ENCODE results near the gene A4GALT.

Gene A4GALT

GRCh38 chr22:42697542-42698013, 23.1 kb downstream of the A4GALT start:
- no peak overlapping the region for H3K27ac ChIP-seq
- H3K9me3 ChIP-seq (ENCODE audit: control insufficient read depth, low read length), result no peaks in the 10 kb centered on the region
- H2AFZ ChIP-seq, result no peak overlapping the region
- no peak for TF ChIP-seq CTCF (IDR thresholded peaks at IDR 0.05)
- no peak overlapping the region for H3K4me2 ChIP-seq (ENCODE audit: low read length)
- H3K27me3 ChIP-seq (ENCODE audit: control insufficient read depth, insufficient read depth, low read length), result no peaks in the 10 kb centered on the region
- H3K4me1 ChIP-seq, result no peaks in the 10 kb centered on the region
- no peaks in the 10 kb centered on the region for H3K36me3 ChIP-seq (ENCODE audit: control insufficient read depth, insufficient read depth, low read length)
- H3K79me2 ChIP-seq, result no peaks in the 10 kb centered on the region
- H3K4me3 ChIP-seq (ENCODE audit: low read depth, low read length), result no peak overlapping the region
- no peak overlapping the region for H3K9ac ChIP-seq

- Histone ChIP-seq H2AFZ (no peak overlapping the region), H3K27ac (no peak overlapping the region), H3K4me1 (no peaks in the 10 kb centered on the region), H3K36me3 (ENCODE audit: control insufficient read depth, insufficient read depth, low read length) (no peaks in the 10 kb centered on the region), H3K9ac (no peak overlapping the region), H3K9me3 (ENCODE audit: control insufficient read depth, low read length) (no peaks in the 10 kb centered on the region), H3K27me3 (ENCODE audit: control insufficient read depth, insufficient read depth, low read length) (no peaks in the 10 kb centered on the region), H3K79me2 (no peaks in the 10 kb centered on the region), H3K4me3 (ENCODE audit: low read depth, low read length) (no peak overlapping the region), H3K4me2 (ENCODE audit: low read length) (no peak overlapping the region)
- TF ChIP-seq CTCF (IDR thresholded peaks at IDR 0.05), result no peak
Observed at GRCh38 chr22:42696331-42696967, 24.2 kb downstream of the A4GALT start.

- Histone ChIP-seq H3K36me3 (ENCODE audit: control insufficient read depth, insufficient read depth, low read length) (no peaks in the 10 kb centered on the region), H3K27ac (no peak overlapping the region), H3K4me1 (no peaks in the 10 kb centered on the region), H3K27me3 (ENCODE audit: control insufficient read depth, insufficient read depth, low read length) (no peaks in the 10 kb centered on the region), H3K4me2 (ENCODE audit: low read length) (no peak overlapping the region), H3K79me2 (no peaks in the 10 kb centered on the region), H3K9ac (no peak overlapping the region), H3K4me3 (ENCODE audit: low read depth, low read length) (no peak overlapping the region), H2AFZ (no peak overlapping the region), H3K9me3 (ENCODE audit: control insufficient read depth, low read length) (no peaks in the 10 kb centered on the region)
- TF ChIP-seq CTCF (IDR thresholded peaks at IDR 0.05), result no peak
Observed at GRCh38 chr22:42695294-42695693, 25.4 kb downstream of the A4GALT start.

- Histone ChIP-seq H3K27me3 (ENCODE audit: control insufficient read depth, insufficient read depth, low read length) (no peaks in the 10 kb centered on the region), H3K79me2 (no peaks in the 10 kb centered on the region), H2AFZ (no peak overlapping the region), H3K4me3 (ENCODE audit: low read depth, low read length) (no peak overlapping the region), H3K36me3 (ENCODE audit: control insufficient read depth, insufficient read depth, low read length) (no peaks in the 10 kb centered on the region), H3K4me2 (ENCODE audit: low read length) (no peak overlapping the region), H3K4me1 (peaks cover under 1% of the 10 kb centered on the region), H3K9ac (no peak overlapping the region), H3K9me3 (ENCODE audit: control insufficient read depth, low read length) (no peaks in the 10 kb centered on the region), H3K27ac (no peak overlapping the region)
- TF ChIP-seq CTCF (IDR thresholded peaks at IDR 0.05), result no peak
Observed at GRCh38 chr22:42693763-42694683, 26.6 kb downstream of the A4GALT start.
